Measurements from ENCODE around the gene YPEL2. TPM values are rescaled to one million over a fixed set of nuclear protein-coding genes. Genes with fewer than 3 reads are reported as not detected.
A peak's percentile ranks its signal among the peaks of the same experiment; 100 is the strongest.

YPEL2 gene
- total and polyA plus RNA-seq, 7 experiments from 2014 or later: 10.6 to 52.0 (median 38.4) TPM

DNA sequence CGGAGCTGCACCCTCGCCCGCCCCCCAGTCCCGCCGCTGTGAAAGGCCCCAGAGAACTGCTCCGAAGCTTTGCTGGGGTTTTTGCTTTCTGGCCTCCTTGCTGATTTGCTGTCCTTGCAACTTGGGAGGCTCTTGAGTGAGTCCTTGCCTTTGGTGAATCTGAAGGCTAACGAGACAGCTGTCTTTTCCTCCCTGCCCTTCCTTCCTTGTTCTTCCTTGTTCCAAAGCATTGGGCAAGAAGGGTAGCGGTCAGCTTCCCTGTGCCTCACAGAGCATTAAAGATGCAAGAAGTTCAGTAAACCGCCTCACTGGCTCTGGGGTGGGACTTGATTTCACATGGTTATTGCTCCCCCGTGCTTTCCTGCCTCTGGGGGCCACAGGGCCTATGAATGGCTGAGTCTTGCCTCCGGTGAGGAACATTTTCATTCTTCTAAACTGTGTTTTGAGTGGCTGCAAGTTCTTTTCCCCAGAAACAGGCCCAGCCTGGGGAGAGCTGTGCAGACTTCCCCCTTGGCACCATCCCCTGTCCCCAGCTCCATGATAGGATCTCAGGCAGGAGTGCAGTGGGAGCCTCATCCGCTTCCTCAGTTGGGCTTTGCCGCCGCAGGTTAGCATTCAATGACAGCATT, 1.4 kb downstream of the YPEL2 start:
- ChIA-PET POLR2A (interaction anchor here (0.7 to 5.4 kb wide), 15 partner anchors 11 to 109 kb away, joined by 3 to 96 read pairs (median 7); no protein-coding TSS in a partner anchor), CTCF (interaction anchor here (0.7 to 1.5 kb wide), 5 partner anchors 27 to 107 kb away, joined by 3 to 6 read pairs (median 3); no protein-coding TSS in a partner anchor)
- peaks cover 0 to 2% (median 0%) of the 10 kb centered on the region in 11 donors for H3K9me3 Mint-ChIP-seq
- ATAC-seq (no peak), DNase-seq (peak in 4 of 9 donors; percentile 3 to 37 (median 28))
- H3K4me3 Mint-ChIP-seq: peak overlapping the region; percentile 89 to 96 (median 94)
- peak overlapping the region; percentile 77 to 98 (median 90) for H3K27ac Mint-ChIP-seq
- Histone ChIP-seq H3K4me3 (ENCODE audit: low read length) (peak overlapping the region; percentile 67), H3K4me1 (ENCODE audit: control insufficient read depth in 2 of 2, insufficient read depth in 2 of 2, low read length in 2 of 2) (peaks cover 30 to 46% of the 10 kb centered on the region in 2 donors), H3K27me3 (ENCODE audit: control insufficient read depth in 2 of 2, insufficient read depth in 2 of 2, low read length in 2 of 2) (no peaks in the 10 kb centered on the region), H3K36me3 (ENCODE audit: control insufficient read depth in 2 of 3, insufficient read depth in 3 of 3, low read length in 3 of 3) (peaks cover 0 to 8% (median 0%) of the 10 kb centered on the region in 3 experiments), H3K9me3 (ENCODE audit: control insufficient read depth in 2 of 3, low read length in 3 of 3) (no peaks in the 10 kb centered on the region), H3K27ac (ENCODE audit: low read depth, low read length) (peak overlapping the region; percentile 77)
- peaks cover 50 to 84% (median 77%) of the 10 kb centered on the region in 7 donors for H3K4me1 Mint-ChIP-seq
- H3K27me3 Mint-ChIP-seq: peaks cover 0 to 11% (median 0%) of the 10 kb centered on the region in 5 donors
- intact Hi-C loops (cut with micrococcal nuclease): loop anchor here (5.0 kb wide), 2 partner anchors 176 to 284 kb away; partner anchors contain the start of genes CLTC (in 1 of the 2), PRR11 (in 1 of the 2) and SKA2 (in 1 of the 2)
- H3K36me3 Mint-ChIP-seq: no peaks in the 10 kb centered on the region

DNA sequence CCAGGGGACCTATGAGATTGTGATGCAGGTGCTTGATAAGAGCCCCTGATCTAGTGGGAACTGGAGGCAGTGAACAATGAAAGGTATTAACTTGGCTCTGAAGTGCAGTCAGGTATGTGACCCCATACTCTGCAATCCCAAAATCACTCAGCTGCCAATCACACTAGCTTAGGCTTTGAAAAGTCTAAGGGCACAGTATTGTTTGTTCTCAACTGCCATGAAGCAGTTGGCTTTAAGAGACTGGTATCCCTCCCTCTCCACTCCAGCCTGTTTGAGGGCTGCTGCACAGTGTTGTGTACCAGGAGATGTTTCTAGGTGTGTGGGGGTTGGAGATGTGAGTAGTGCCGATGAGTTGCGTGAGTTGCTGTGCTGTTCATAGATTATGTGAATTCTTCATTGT, 2.4 kb downstream of the YPEL2 start:
- Mint-ChIP-seq H3K36me3 (peaks cover 0 to 5% (median 0%) of the 10 kb centered on the region in 5 donors), H3K27me3 (peaks cover 0 to 14% (median 0%) of the 10 kb centered on the region in 5 donors), H3K4me1 (peaks cover 46 to 82% (median 77%) of the 10 kb centered on the region in 7 donors), H3K27ac (peak overlapping the region in 8 of 9 donors; percentile 0 to 90 (median 36)), H3K4me3 (peak overlapping the region; percentile 89 to 96 (median 94)), H3K9me3 (peaks cover 0 to 2% (median 0%) of the 10 kb centered on the region in 11 donors)
- DNase-seq: no peak
- no peaks in the 10 kb centered on the region for H3K9me3 ChIP-seq (ENCODE audit: control insufficient read depth in 2 of 3, low read length in 3 of 3)
- H3K36me3 ChIP-seq (ENCODE audit: control insufficient read depth in 2 of 3, insufficient read depth in 3 of 3, low read length in 3 of 3): peaks cover 0 to 8% (median 0%) of the 10 kb centered on the region in 3 experiments
- no peaks in the 10 kb centered on the region for H3K27me3 ChIP-seq (ENCODE audit: control insufficient read depth in 2 of 2, insufficient read depth in 2 of 2, low read length in 2 of 2)
- H3K27ac ChIP-seq (ENCODE audit: low read depth, low read length): no peak overlapping the region
- intact Hi-C loops (cut with micrococcal nuclease): loop anchor here (5.0 kb wide), 2 partner anchors 177 to 283 kb away; partner anchors contain the start of genes CLTC (in 1 of the 2), PRR11 (in 1 of the 2) and SKA2 (in 1 of the 2)
- ChIA-PET CTCF (interaction anchor here (1.4 to 1.5 kb wide), 2 partner anchors 70 to 106 kb away, joined by 3 to 5 read pairs; no protein-coding TSS in a partner anchor), POLR2A (interaction anchor here (0.6 to 5.4 kb wide), 5 partner anchors 13 to 94 kb away, joined by 3 to 96 read pairs (median 10); no protein-coding TSS in a partner anchor)
- H3K4me3 ChIP-seq (ENCODE audit: low read length): no peak overlapping the region
- peaks cover 30 to 39% of the 10 kb centered on the region in 2 donors for H3K4me1 ChIP-seq (ENCODE audit: control insufficient read depth in 2 of 2, insufficient read depth in 2 of 2, low read length in 2 of 2)
- ATAC-seq: no peak

- CTCF ChIA-PET: interaction anchor here (0.9 to 1.7 kb wide), 3 partner anchors 18 to 104 kb away, joined by 3 to 7 read pairs (median 3); no protein-coding TSS in a partner anchor
- no peak overlapping the region for H3K27ac ChIP-seq (ENCODE audit: low read depth, low read length)
- Mint-ChIP-seq H3K36me3 (peaks cover 0 to 9% (median 0%) of the 10 kb centered on the region in 5 donors), H3K4me3 (peak overlapping the region in 1 of 10 donors; percentile 54), H3K27me3 (peaks cover 0 to 14% (median 0%) of the 10 kb centered on the region in 5 donors), H3K4me1 (peaks cover 28 to 73% (median 68%) of the 10 kb centered on the region in 7 donors), H3K9me3 (peaks cover 0 to 2% (median 0%) of the 10 kb centered on the region in 11 donors), H3K27ac (peak overlapping the region in 4 of 9 donors; percentile 19 to 46 (median 32))
- no peak for ATAC-seq
- no peak for DNase-seq
- no peaks in the 10 kb centered on the region for H3K9me3 ChIP-seq (ENCODE audit: control insufficient read depth in 2 of 3, low read length in 3 of 3)
- POLR2A ChIA-PET: interaction anchor here (0.8 to 3.8 kb wide), 3 partner anchors 9 to 27 kb away, joined by 3 to 16 read pairs (median 4); no protein-coding TSS in a partner anchor
- H3K36me3 ChIP-seq (ENCODE audit: control insufficient read depth in 2 of 3, insufficient read depth in 3 of 3, low read length in 3 of 3): peaks cover 0 to 8% (median 0%) of the 10 kb centered on the region in 3 experiments
- no peaks in the 10 kb centered on the region for H3K27me3 ChIP-seq (ENCODE audit: control insufficient read depth in 2 of 2, insufficient read depth in 2 of 2, low read length in 2 of 2)
- intact Hi-C loops (cut with micrococcal nuclease): no loop called here
- H3K4me3 ChIP-seq (ENCODE audit: low read length): no peak overlapping the region
- H3K4me1 ChIP-seq (ENCODE audit: control insufficient read depth in 2 of 2, insufficient read depth in 2 of 2, low read length in 2 of 2): peaks cover 15 to 21% of the 10 kb centered on the region in 2 donors
These were observed 4.2 kb downstream of the YPEL2 start for GRCh38 chr17:59335685-59336084.

- Mint-ChIP-seq H3K4me1 (peaks cover 34 to 80% (median 76%) of the 10 kb centered on the region in 7 donors), H3K27me3 (peaks cover 0 to 13% (median 0%) of the 10 kb centered on the region in 5 donors), H3K36me3 (peaks cover 0 to 9% (median 0%) of the 10 kb centered on the region in 5 donors), H3K9me3 (peaks cover 0 to 2% (median 0%) of the 10 kb centered on the region in 11 donors), H3K4me3 (no peak overlapping the region), H3K27ac (peak overlapping the region in 2 of 9 donors; percentile 16 to 86)
- intact Hi-C loops (cut with micrococcal nuclease): no loop called here
- no peak overlapping the region for H3K4me3 ChIP-seq (ENCODE audit: low read length)
- ChIA-PET POLR2A (interaction anchor here (0.7 to 3.8 kb wide), 4 partner anchors 9 to 450 kb away, joined by 3 to 16 read pairs (median 4); no protein-coding TSS in a partner anchor), CTCF (interaction anchor here (0.5 kb wide), 1 partner anchor 117 kb away, joined by 4 read pairs; no protein-coding TSS in a partner anchor)
- ATAC-seq (no peak), DNase-seq (no peak)
- no peaks in the 10 kb centered on the region for H3K27me3 ChIP-seq (ENCODE audit: control insufficient read depth in 2 of 2, insufficient read depth in 2 of 2, low read length in 2 of 2)
- no peaks in the 10 kb centered on the region for H3K36me3 ChIP-seq (ENCODE audit: control insufficient read depth in 2 of 3, insufficient read depth in 3 of 3, low read length in 3 of 3)
- H3K4me1 ChIP-seq (ENCODE audit: control insufficient read depth in 2 of 2, insufficient read depth in 2 of 2, low read length in 2 of 2): peaks cover 7 to 29% of the 10 kb centered on the region in 2 donors
- H3K27ac ChIP-seq (ENCODE audit: low read depth, low read length): no peak overlapping the region
- H3K9me3 ChIP-seq (ENCODE audit: control insufficient read depth in 2 of 3, low read length in 3 of 3): no peaks in the 10 kb centered on the region
These were observed 6.4 kb downstream of the YPEL2 start for GRCh38 chr17:59337741-59338299.

DNA sequence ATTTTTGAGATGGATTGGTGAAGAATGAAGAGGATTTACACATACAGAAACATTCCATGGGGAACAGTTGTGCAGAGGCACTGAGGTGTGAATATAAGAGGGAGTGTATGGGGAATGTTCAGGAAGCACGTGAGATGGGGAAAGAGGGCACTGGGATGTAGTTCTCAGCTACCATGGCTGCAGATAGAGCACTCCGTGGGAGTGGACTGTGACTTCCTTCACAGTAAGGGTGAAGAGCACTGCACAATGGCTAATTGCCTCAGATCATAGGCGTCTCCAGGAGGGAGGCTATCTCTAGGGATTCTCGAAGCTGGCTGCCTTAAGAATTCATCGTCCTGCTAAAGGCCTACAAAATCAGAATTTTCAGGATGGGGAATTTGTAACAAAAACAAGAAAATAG, 7.0 kb downstream of the YPEL2 start:
- Histone ChIP-seq H3K9me3 (ENCODE audit: control insufficient read depth in 2 of 3, low read length in 3 of 3) (no peaks in the 10 kb centered on the region), H3K27ac (ENCODE audit: low read depth, low read length) (no peak overlapping the region), H3K4me1 (ENCODE audit: control insufficient read depth in 2 of 2, insufficient read depth in 2 of 2, low read length in 2 of 2) (peaks cover under 1 to 29% of the 10 kb centered on the region in 2 donors), H3K36me3 (ENCODE audit: control insufficient read depth in 2 of 3, insufficient read depth in 3 of 3, low read length in 3 of 3) (no peaks in the 10 kb centered on the region), H3K27me3 (ENCODE audit: control insufficient read depth in 2 of 2, insufficient read depth in 2 of 2, low read length in 2 of 2) (no peaks in the 10 kb centered on the region), H3K4me3 (ENCODE audit: low read length) (no peak overlapping the region)
- ChIA-PET CTCF (no interaction called here), POLR2A (interaction anchor here (0.9 to 1.1 kb wide), 2 partner anchors 16 to 24 kb away, joined by 3 to 5 read pairs; no protein-coding TSS in a partner anchor)
- peaks cover 0 to 2% (median 0%) of the 10 kb centered on the region in 11 donors for H3K9me3 Mint-ChIP-seq
- H3K4me3 Mint-ChIP-seq: peak overlapping the region in 1 of 10 donors; percentile 35
- H3K36me3 Mint-ChIP-seq: peaks cover 0 to 9% (median 0%) of the 10 kb centered on the region in 5 donors
- no peak for ATAC-seq
- intact Hi-C loops (cut with micrococcal nuclease): no loop called here
- peak overlapping the region in 3 of 9 donors; percentile 48 to 86 (median 68) for H3K27ac Mint-ChIP-seq
- peaks cover 32 to 80% (median 76%) of the 10 kb centered on the region in 7 donors for H3K4me1 Mint-ChIP-seq
- no peak for DNase-seq
- H3K27me3 Mint-ChIP-seq: peaks cover 0 to 12% (median 0%) of the 10 kb centered on the region in 5 donors

DNA sequence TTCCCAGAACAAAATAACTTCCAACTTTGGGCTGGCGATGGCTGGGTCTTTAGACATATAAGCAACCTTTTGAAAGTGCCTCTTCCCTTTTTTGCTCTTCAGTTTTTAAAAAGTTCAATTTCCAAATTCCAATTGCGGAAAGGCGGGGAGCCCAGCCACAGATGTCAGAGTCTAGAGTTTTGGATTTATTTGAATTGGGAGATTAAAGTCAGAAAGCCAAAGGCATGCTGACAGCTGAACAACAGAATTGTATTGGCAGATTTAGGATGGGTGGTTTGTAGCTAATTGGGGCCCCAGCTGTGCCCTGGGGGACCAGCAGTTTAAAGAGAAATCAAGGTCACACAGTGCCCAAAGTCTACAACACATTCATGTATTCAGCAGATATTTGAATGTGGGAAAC, 10.5 kb downstream of the YPEL2 start:
- peaks cover 0 to 22% (median 0%) of the 10 kb centered on the region in 5 donors for H3K36me3 Mint-ChIP-seq
- peak overlapping the region in 5 of 9 donors; percentile 32 to 82 (median 60) for H3K27ac Mint-ChIP-seq
- Histone ChIP-seq H3K27ac (ENCODE audit: low read depth, low read length) (no peak overlapping the region), H3K4me3 (ENCODE audit: low read length) (no peak overlapping the region), H3K4me1 (ENCODE audit: control insufficient read depth in 2 of 2, insufficient read depth in 2 of 2, low read length in 2 of 2) (peaks cover 0 to 21% of the 10 kb centered on the region in 2 donors), H3K9me3 (ENCODE audit: control insufficient read depth in 2 of 3, low read length in 3 of 3) (no peaks in the 10 kb centered on the region), H3K27me3 (ENCODE audit: control insufficient read depth in 2 of 2, insufficient read depth in 2 of 2, low read length in 2 of 2) (no peaks in the 10 kb centered on the region), H3K36me3 (ENCODE audit: control insufficient read depth in 2 of 3, insufficient read depth in 3 of 3, low read length in 3 of 3) (no peaks in the 10 kb centered on the region)
- intact Hi-C loops (cut with micrococcal nuclease): loop anchor here in 1 of 2 donors (2.0 kb wide), 1 partner anchor 17 kb away; no protein-coding TSS in a partner anchor
- ChIA-PET CTCF (no interaction called here), POLR2A (no interaction called here)
- DNase-seq: no peak
- H3K27me3 Mint-ChIP-seq: peaks cover 0 to 2% (median 0%) of the 10 kb centered on the region in 5 donors
- peaks cover 23 to 78% (median 70%) of the 10 kb centered on the region in 7 donors for H3K4me1 Mint-ChIP-seq
- peak overlapping the region in 3 of 10 donors; percentile 6 to 46 (median 22) for H3K4me3 Mint-ChIP-seq
- no peak for ATAC-seq
- H3K9me3 Mint-ChIP-seq: no peaks in the 10 kb centered on the region
